NCI-H2081 (cell line): ENCODE results near the gene BICDL2.

Experiments used
- DNase-seq, 2 experiments: peaks; one replicate each; lab custom pipeline; 2025; lab: John Stamatoyannopoulos, UW

The BICDL2 gene

DNA sequence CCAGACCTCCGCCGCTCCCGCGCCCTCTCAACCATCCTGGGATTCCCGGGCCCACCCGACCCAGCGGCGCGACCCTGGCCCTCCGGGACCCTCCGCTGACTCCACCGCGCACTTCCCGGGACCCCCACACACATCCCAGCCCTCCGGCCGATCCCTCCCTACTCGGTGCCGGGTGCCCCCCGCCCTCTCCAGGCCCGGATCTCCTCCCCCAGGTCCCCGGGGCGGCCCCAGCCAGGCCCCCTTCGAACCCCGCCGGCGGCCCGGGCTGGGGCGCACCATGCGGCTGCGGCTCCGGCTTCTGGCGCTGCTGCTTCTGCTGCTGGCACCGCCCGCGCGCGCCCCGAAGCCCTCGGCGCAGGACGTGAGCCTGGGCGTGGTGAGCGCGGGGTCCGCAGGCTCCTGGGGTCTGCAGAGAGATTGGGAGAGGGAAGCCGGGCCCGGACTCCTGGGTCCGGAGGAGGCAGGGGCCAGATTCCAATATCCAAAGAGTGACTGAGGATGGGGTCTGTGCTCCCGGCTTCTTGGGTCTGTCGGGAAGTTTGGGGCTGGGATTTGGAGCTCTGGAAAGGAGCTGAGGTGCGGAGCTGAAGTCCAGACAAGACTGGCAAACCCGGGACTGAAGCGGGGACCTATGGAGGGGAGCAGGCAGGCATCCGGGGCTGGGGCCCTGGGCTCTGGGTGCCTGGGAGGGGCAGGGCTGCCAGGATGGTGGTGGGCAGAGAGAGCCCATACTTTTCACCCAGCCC is 10.1 kb upstream of the BICDL2 start:
- no peak for DNase-seq

DNA sequence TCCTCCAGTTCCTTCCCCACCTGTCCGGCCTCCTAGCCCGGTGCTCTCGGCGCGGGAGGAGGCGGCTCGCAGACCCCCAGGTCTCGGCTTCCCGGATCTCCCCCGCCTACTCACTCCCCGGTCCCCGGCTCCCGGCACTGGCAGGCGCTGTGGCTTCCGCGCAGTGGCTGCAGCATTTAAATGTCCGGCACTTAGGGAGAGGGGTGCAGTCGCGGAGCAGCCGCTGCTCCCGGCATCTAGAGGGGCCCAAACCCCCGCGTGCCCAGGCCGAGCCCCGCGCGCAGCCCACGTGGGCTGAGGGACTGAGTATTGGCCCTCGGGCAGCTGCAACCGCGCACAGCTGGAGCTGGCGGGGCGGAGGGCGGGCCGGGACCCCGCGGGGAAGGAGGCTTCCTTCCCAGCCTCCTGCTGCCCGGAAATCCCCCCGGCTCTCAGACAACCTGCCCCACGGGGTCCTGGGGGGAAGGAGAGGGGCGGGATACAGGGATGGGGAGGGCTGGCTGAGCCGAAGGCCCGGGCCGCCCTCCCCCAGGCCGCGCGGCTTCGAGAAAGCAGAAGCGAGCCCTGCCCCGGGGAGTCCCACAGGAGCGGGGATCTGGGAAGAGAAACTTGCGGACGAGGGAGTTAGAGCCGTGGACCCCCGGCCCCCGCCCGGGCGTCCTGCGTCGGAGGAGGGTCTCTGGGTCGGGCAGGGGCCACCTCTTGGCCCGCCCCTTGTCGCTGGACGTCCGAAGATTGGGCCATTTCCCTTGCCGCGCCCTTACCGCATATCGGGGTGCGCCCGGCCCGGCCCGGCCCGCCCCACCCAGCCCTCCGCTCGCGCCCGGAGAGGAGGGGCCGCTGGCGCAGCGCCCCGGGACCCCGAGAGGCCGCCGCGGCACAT is 9.3 kb upstream of the BICDL2 start, which contains the start of gene MMP25:
Gene MMP25 (plus strand): TSS at position 804 of the 883 bp plus-strand sequence. CDS start 357 bp downstream, outside the sequence.
- DNase-seq = no peak

DNA sequence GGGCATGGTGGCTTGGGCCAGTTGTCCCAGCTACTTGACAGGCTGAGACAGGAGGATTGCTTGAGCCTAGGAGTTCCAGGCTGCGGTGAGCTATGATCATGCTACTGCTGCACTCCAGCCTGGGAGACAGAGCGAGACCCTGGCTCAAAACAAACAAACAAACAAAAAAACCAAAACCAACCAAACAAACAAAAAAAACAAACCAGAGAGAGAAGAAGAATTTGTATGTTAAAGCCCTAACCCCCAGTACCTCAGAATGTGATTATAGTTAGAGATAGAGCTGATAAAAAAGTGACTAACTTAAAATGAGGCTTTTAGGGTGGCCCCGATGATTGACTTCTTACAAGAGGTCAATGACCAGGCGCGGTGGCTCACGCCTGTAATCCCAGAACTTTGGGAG is 8.0 kb upstream of the BICDL2 start:
- no peak for DNase-seq

DNA sequence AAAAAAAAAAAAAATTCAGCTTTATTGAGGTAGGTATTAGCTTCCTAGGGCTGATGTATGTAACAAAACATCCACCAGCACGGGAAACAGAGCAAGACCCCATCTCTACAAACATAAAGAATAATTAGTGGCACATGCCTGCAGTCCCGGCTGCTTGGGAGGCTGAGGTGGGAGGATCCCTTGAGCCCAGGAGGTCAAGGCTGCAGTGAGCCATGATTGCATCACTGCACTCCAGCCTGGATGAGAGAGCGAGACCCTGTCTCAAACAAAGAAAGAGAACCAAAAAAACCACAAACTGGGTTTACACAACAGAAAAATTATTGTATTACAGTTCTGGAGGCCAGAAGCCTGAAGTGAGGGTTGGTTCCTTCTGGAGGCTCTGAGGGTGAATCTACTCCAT is 5.6 kb upstream of the BICDL2 start:
- DNase-seq = no peak

DNA sequence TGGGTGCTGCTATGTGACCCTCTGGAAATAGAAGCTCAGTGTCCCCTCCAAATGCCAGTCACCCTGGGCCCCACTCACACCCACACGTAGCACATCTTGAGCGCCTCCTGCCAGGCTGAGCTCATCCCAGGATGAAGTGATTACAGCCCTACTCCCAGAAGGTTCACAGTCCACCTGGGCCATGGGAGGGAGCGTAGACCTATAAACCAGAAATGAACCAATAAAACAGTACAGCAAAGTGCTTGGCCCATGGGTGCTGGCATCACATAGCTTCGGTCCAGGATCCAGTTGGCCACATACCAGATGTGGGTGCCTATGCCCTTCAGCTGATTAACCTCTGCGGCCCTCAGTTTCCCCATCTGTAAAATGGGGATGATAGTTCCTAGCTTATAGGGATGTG is 2.2 kb upstream of the BICDL2 start:
- no peak for DNase-seq

DNA sequence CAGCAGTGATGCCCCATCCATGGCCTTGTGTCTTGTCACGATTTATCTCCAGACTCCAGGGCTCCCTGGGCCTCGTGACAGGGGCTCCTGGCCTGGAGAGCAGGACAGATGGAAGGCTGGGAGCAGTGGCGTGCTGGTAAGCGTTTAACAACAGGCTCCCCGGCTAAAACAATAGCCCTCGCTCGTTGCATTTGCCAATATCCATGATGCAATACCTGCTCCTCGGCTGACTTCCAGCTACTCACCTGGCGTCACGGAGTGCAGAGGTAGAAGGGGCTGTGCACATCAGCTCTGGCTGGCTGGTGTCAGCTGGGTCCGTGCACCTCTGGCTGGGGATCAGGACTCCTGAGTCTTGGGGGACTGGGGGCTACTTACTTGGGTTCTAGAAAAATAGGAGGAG is 1.5 kb upstream of the BICDL2 start:
- peak in 1 of 2 experiments; percentile 27 for DNase-seq

DNA sequence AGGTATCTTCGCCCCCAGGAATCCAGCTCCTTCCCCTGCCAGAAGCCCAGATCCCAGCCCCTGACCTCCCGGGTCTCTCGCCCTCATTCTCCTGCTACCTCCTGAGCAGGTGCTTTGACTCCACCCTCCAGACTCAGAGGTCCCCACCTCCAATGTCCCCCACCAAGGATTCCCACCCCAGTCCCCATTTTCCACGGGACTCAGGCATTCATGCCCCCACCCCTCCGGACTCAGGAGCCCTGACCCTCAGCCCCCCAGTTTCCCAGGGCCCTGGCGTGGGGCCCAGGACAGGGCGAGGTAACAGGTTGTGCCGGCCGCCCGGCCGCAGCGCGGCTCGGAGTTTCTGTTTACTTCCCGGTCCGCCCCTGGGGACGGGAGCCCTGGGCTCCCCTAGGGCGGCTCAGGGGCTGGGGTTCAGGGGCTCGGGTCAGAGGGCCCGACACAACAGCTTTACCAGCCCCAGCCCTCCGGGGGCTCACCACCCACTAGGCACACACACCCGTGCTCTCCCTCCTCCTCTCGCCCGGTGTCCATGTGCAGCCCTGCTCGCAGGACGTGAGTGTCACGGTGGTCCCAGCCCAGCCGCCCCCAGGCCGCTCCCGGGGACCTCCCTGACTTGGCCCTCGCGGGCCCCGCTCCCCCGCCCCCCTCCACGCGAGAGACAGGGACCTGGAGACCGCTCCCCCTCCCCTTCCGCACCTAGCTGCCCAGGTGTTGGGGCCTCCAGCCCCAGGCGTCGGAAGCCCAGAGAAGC is 595 bp downstream of the BICDL2 start:
- peak in 1 of 2 experiments; percentile 12 for DNase-seq

DNA sequence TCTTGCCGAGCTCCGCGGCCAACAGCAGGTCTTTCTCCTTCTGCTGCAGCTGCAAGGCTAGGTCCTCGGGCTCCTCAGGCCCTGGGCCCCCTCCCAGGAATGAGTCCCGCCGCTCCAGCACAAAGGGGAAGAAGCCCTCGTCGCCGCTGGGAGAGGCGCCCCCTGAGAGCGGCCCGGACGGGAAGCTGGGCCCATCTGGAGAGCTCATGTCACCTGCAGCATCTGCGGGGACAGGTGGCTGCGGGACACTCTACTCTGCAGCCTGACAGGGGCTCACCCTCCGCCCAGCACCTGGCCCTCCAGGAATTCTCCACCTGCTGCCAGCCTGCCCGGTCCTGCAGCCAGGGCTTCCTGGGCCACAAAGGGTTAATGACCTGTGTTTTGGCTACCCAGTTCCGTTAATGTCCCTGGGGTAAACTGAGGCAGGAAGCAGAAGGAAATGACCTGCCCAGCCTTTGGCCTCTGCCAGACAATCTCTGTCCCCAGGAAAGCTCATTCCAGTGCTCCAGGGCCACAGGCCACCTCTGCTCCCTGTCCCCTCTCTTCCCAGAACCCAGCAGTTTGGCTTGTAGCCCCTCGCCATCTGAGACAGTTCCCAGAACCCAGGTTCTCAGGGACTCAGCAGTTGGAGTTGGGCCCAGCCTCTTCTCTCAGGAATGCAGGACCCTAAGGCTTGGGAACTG is 1.3 kb downstream of the BICDL2 start:
- DNase-seq = no peak

DNA sequence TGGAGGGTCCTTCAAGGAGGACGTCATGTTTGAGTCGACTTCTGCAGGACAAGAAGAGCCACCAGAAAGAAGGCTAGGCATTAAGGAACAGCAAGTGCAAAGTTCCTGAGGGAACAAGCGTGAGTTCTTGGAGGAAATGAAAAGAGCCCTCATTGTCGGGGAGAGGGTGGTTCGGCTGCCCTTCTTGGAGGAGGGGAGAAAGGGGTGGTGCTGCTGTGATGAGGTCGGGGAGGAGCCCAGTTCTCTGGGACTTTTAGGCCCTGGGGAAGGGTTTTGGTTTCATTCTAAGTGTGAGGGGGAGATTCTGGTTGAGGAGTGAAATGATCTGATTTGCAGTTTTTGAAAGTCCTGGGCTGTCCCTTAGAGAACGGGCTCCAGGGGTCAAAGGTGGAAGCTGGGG is 4.1 kb downstream of the BICDL2 start:
- no peak for DNase-seq

DNA sequence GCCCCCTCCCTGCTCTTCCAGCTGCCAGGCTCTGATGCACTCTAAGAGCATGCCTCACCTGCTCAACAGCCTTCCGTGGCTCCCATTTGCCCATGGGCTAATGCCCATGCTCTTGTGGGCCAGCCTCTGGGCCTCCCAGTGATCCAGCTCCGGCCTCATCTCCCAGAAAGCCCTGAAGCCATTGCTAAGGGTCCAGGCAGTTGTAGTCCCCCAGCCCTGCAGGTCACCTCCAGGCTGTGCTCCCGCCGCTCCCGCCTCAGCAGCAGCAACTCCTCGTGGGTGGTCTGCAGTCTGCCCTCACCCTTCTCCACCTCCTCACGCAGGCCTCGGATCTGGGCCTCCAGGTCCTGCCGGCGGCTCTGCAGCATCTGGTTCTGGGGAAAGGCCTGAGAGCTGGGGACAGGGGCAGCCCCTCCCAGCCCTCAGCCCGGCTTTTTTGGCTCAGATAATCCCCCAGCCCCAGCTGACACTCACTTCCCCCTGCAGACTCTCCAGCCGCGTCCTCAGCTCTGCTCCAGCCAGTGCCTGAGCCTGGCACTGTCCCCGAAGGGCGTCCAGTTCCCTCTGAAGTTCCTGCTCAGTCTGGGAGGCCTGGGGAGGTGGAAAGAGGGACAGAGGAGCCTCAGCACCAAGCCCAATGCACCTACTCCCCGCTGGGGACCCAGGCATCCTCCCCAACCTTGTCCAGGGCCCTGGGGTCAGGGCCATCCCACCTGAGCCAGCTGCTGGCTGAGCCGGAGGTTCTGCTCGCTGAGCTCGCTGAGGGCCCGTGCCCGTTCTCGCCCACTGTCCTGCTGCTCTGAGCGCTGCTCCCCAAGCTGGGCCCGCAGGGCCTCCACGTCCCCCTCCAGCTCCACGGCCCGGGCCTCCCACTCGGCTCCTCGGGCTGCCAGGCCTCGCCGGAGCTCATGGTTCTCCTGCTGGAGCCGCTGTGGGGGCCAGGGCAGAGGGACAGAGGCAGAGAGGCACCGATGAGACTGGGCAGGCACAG is 6.2 kb downstream of the BICDL2 start:
- DNase-seq = no peak

DNA sequence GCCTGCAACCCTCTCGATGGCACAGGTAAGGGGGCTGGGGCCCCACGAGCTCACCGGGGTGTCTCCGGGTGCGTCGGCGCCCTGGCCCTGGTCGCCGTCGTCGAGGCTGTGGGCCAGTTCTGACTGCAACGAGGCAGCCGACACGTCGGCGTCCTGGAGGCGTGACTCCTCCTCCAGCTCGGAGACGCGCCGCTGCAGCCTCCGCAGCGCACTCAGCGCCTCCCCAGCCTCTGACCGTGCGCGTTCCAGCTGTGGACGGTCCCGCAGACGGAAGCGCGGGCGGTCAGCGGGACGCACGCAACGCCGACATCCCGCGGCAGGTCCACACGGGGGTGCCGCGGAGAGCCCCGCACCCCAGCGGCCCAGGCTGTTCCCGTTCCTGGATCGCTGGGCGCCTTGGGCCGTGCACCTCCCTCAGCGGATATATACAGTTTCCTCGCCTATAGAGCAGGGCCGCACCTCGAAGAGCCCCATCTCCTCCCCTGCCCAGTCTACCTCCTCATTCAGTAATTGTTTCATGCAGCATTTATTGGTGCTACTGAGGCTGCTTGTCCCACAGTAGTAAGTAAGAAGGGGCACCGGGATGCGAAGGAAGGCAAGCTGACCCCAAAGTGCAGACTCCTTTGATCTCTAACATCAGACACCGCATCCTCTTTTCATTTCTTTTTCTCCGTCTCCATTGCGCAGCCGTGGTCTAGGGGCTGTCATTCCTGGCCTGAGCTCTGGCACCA is 7.1 kb downstream of the BICDL2 start:
- no peak for DNase-seq

DNA sequence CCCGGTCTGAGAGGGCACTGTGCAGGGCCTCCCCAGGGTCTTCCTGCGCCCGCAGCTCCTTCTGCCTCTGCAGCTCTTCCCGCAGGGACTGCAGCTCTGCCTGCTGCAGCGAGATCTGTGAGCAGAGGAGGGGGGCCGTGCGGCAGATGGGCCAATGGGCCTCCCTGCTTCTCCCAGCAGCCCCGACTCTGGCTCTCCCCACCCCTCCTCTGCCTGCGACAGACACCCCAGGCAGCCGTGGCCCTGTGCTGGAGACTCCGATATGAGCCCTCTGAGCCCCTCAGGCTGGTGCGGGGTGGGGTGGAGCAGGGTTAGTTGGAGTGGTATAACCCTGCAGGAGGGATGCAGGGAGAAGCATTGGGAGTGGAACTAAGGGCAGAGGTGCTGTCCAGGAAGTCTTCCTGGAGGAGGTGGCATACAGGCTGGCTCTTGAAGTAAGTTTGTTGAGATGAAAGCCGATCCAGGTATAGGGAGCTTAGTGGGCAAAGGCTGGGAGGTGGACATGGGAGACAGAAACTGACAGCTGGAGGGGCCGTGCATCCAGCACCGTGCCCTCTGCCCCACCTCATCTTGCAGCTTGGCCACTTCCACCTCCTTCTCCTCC is 7.9 kb downstream of the BICDL2 start:
- no peak for DNase-seq

DNA sequence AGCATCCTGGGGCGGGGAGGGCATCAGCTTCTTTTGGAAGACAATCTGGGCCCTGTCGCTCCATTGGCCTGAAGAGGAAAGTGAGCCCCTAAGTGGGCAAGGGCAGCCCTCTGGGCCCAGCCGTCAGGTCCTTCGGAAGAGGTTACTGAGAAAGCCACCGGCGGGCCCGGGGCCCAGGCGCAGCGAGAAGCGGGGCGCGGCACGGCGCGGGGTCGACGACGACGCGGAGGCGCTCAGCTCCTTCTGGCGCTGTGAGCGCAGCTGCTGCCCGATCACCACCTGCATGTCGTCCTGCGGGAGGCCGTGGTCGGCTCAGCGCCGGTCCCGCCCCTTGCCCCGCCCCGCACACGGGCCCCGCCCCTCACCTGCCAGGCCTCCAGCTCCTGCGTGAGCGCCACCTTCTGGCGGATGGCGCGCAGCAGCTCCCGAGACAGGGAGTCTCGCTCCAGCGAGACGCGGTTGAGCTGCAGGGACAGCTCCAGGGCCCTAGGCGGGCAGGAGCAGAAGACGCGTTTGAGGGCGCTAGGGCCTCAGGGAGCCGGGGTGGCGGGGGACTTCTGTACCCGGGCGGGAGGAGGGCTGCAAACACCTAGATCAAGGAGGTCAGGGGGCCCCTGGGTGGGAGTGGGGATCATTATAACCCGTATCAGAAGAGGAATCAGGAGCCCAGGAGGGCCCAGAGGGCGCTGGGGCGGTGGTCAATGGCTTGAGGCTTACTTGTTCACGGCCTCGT is 8.6 kb downstream of the BICDL2 start:
- DNase-seq = peak; percentile 87 to 89

DNA sequence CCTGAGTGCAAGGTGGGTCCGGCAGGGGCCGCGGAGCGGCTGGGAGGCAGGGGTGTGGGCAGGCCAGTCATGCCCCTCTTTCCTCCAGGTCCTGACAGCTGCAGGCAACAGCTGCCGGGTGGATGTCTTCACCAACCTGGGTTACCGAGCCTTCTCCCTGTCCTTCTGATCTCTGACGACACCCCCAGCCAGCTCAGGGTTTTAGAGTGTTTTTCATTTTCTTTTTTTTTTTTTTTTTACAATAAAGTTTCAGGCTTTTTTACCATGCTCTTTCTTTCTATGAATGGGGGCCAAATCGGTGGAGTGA is 9.3 kb downstream of the BICDL2 start:
- DNase-seq = no peak

DNA sequence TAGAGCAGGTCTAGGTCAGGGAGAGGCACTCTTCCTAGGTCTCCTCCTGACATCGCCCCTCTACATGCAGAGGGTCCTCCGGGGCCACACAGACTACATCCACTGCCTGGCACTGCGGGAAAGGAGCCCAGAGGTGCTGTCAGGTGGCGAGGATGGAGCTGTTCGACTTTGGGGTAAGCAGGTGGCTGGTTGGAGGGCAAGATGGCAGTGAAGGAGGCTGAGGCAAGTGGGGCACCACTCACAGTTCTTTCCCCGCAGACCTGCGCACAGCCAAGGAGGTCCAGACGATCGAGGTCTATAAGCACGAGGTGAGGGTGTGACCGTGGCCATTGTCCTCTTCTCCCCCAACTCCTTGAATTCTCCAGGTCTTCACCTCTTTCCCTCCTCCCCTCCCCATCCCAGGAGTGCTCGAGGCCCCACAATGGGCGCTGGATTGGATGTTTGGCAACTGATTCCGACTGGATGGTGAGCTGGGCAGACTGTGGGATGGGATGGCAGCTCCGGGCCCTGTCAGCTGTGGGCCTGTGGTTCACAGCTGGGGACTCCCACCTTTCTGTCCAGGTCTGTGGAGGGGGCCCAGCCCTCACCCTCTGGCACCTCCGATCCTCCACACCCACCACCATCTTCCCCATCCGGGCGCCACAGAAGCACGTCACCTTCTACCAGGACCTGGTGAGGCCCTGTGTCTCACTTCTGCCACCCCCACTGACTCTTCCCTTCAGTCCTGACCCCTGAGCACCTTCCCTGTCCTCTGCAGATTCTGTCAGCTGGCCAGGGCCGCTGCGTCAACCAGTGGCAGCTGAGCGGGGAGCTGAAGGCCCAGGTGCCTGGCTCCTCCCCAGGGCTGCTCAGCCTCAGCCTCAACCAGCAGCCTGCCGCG is 9.9 kb downstream of the BICDL2 start:
- no peak for DNase-seq

DNA sequence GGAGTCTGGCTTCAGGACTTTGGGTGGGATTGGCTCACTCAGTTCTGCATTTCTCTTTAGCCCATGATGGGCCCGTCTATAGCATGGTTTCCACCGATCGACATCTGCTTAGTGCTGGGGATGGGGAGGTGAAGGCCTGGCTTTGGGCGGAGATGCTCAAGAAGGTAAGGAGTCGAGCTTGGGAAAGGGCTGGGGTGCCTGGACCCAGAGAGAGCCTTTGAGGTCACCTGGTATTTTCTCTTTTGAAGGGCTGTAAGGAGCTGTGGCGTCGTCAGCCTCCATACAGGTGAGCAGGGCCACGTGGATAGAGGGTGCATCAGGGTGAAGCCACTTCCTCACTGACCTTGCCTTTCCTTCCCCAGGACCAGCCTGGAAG is 10.8 kb downstream of the BICDL2 start:
- no peak for DNase-seq

DNA sequence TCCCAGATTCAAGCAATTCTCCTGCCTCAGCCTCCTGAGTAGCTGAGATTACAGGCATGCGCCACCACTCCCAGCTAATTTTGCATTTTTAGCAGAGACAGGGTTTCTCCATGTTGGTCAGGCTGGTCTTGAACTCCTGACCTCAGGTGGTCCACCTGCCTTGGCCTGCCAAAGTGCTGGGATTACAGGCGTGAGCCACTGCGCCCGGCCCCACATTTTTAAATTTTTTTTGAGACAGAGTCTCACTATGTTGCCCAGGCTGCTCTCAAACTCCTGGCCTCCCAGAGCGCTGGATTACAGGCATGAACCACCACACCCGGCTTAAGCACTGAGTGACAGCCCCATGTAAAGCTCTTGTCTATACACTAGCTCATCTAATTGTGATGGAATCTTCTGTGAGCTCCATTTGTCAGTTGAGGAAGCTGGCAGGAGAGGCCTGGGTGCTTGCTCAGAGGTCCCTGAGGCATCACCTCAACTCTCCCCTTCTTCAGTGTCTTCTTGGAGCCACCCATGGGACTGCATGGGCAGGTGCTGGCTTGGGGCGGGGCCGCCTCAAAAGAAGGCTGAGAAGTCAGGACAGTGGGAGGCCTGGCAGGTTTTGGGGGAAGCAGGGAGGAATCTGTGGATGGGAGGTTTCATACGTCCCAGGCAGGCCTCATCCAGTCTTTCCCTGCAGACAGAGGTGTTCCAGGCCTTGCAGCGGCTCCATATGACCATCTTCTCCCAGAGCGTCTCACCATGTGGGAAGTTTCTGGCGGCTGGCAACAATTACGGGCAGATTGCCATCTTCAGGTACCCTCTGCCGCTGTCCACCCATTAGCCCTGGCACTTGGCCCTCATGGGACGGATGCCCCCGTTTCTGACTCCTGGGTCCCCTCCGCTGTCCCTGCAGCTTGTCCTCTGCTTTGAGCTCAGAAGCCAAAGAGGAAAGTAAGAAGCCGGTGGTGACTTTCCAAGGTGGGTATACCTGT is 11.4 kb downstream of the BICDL2 start:
- DNase-seq = no peak
